Measurements from ENCODE around the gene KCTD13. TPM values are rescaled to one million over a fixed set of nuclear protein-coding genes. Genes with fewer than 3 reads are reported as not detected.

Gene KCTD13
- total RNA-seq, 1 donor: 21.5 TPM

- H3K4me3 ChIP-seq (ENCODE audit: low read length): no peak overlapping the region
Observed at GRCh38 chr16:29863669-29863984, 62.4 kb downstream of the KCTD13 start.

DNA sequence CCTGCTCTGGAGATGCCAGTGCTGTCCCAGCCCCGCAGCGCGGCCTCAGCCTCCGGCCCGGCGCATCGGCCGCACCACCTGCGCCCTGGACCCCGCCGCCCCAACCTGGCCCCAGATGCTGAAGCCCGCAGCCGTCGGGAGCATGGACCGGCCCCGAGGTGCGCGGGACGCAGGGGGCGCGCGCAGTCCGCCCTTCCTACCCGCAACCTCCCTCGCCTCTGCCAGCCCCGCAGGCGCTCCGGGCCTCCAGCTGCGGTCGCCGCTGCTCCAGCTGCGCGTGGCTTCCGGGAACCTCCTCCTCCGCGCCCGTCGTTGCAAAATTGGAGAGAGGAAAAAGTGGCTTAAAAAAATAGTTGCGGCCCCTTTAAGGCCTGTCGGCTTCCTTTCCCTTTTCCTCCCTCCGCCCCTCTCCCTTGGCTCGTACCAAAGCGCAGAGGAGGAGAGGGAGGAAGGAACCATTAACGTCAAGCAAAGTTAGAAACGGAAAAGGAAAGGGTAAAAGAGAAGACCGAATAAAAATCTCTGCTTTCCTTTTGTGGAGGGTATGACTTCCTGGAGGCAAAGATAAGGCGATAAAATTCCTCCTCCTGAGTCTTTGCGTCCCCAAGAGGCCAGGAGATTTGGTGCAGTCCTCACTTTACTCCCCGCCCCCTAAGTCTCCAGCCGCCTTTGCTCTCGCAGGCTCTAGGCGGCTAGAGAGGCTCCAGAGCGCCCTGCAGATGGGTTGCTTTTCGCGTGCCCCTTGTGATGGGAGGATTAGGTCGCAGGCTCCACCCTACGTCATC is 63.0 kb downstream of the KCTD13 start, which contains the start of gene CDIPT:
Gene CDIPT, minus strand, starts transcription at position 343 of the 785 bp plus-strand sequence. CDS start 369 bp downstream, outside the sequence.
- H3K4me1 ChIP-seq (ENCODE audit: insufficient read depth, low read length): peaks cover 29% of the 10 kb centered on the region

More at GRCh38 chr16:29863669-29863984, 62.4 kb downstream of the KCTD13 start:
- no peaks in the 10 kb centered on the region for H3K27me3 ChIP-seq (ENCODE audit: insufficient read depth, low read length)
- peaks cover 29% of the 10 kb centered on the region for H3K4me1 ChIP-seq (ENCODE audit: insufficient read depth, low read length)
- no peaks in the 10 kb centered on the region for H3K9me3 ChIP-seq (ENCODE audit: low read depth, low read length)

DNA sequence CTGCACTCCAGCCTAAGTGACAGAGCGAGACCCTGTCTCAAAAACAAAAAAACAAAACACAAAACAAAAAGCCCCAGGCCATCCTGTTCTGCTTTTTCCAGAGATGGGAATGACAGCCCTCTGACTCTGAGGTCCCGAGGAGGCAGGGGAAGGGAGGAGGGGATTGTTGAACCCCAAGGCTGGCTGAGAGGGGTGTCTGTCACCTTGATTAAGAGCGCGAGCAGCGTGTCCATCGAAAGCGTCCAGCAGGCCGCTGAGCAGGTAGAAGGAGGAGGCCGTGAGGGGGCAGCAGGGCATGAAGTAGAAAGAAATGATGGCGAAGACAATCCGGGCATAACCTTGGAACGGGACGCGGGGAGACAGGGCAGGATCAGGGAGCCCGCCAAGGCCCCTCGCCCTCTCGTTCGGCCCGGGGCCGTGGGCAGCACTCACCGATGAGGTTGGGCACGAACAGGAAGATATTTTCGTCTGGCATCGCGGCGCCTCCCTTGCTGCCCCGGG is 63.6 kb downstream of the KCTD13 start:
- H3K4me3 ChIP-seq (ENCODE audit: low read length): peak overlapping the region; percentile 90
- no peaks in the 10 kb centered on the region for H3K9me3 ChIP-seq (ENCODE audit: low read depth, low read length)
- peaks cover 29% of the 10 kb centered on the region for H3K4me1 ChIP-seq (ENCODE audit: insufficient read depth, low read length)
- H3K27me3 ChIP-seq (ENCODE audit: insufficient read depth, low read length): no peaks in the 10 kb centered on the region

More for the DNA sequence above, 63.0 kb downstream of the KCTD13 start, which contains the start of gene CDIPT:
- H3K9me3 ChIP-seq (ENCODE audit: low read depth, low read length): no peaks in the 10 kb centered on the region
- peak within 1 kb of the TSS; percentile 90 for H3K4me3 ChIP-seq (ENCODE audit: low read length)
- H3K27me3 ChIP-seq (ENCODE audit: insufficient read depth, low read length): no peaks in the 10 kb centered on the region

DNA sequence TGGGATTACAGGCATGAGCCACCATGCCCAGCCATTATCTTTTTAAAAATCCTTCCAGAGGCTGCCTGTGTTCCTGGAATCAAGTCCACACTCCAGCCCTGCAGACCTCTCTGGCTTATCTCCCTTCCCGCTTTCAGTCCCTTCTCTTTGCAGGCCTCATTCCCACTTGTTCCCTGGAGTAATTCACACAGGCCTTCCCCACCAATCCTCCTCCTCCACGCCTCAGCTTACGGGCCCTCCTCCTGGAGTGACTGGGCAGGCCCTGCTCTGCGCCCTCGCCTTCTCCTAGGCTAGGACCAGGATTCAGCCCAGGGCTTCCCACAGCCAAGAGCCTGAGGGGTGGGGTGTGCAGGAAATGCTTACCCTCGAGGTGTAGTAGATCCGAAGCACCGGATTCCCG is 65.8 kb downstream of the KCTD13 start:
- Histone ChIP-seq H3K9me3 (ENCODE audit: low read depth, low read length) (no peaks in the 10 kb centered on the region), H3K27me3 (ENCODE audit: insufficient read depth, low read length) (no peaks in the 10 kb centered on the region), H3K4me3 (ENCODE audit: low read length) (no peak overlapping the region), H3K4me1 (ENCODE audit: insufficient read depth, low read length) (peaks cover 29% of the 10 kb centered on the region)

- no peaks in the 10 kb centered on the region for H3K27me3 ChIP-seq (ENCODE audit: insufficient read depth, low read length)
- no peak overlapping the region for H3K4me3 ChIP-seq (ENCODE audit: low read length)
- no peaks in the 10 kb centered on the region for H3K9me3 ChIP-seq (ENCODE audit: low read depth, low read length)
- H3K4me1 ChIP-seq (ENCODE audit: insufficient read depth, low read length): peaks cover 29% of the 10 kb centered on the region
Observed at GRCh38 chr16:29858974-29859373, 67.1 kb downstream of the KCTD13 start.

- no peak overlapping the region for H3K4me3 ChIP-seq (ENCODE audit: low read length)
- H3K4me1 ChIP-seq (ENCODE audit: insufficient read depth, low read length): peaks cover 24% of the 10 kb centered on the region
- H3K9me3 ChIP-seq (ENCODE audit: low read depth, low read length): no peaks in the 10 kb centered on the region
- H3K27me3 ChIP-seq (ENCODE audit: insufficient read depth, low read length): no peaks in the 10 kb centered on the region
Observed at GRCh38 chr16:29858149-29858849, 67.7 kb downstream of the KCTD13 start.

GRCh38 chr16:29857133-29857760 is 68.8 kb downstream of the KCTD13 start:
- H3K4me1 ChIP-seq (ENCODE audit: insufficient read depth, low read length): peaks cover 20% of the 10 kb centered on the region
- no peaks in the 10 kb centered on the region for H3K9me3 ChIP-seq (ENCODE audit: low read depth, low read length)
- H3K27me3 ChIP-seq (ENCODE audit: insufficient read depth, low read length): no peaks in the 10 kb centered on the region
- no peak overlapping the region for H3K4me3 ChIP-seq (ENCODE audit: low read length)

Other genes starting within 250 kb of the KCTD13 start
- 0.21 TPM for gene QPRT, start 247.0 kb downstream of the KCTD13 start, total RNA-seq
- gene C16orf54, start 180.2 kb downstream of the KCTD13 start, total RNA-seq: 87.9 TPM
- gene ZG16, start 148.0 kb downstream of the KCTD13 start, total RNA-seq: not detected
- gene KIF22, start 135.5 kb downstream of the KCTD13 start, total RNA-seq: 78.5 TPM
- gene MAZ, start 119.7 kb downstream of the KCTD13 start, total RNA-seq: 132 TPM
- 0.52 TPM for gene PRRT2, start 114.0 kb downstream of the KCTD13 start, total RNA-seq
- gene PAGR1, start 110.1 kb downstream of the KCTD13 start, total RNA-seq: 14.4 TPM
- gene MVP, start 105.8 kb downstream of the KCTD13 start, total RNA-seq: 75.6 TPM
- gene CDIPT, start 63.0 kb downstream of the KCTD13 start, total RNA-seq: 22.1 TPM
- under 0.01 TPM for gene SEZ6L2, start 26.7 kb downstream of the KCTD13 start, total RNA-seq
- gene ASPHD1, start 25.7 kb downstream of the KCTD13 start, total RNA-seq: not detected
- gene TMEM219, start 35.9 kb upstream of the KCTD13 start, total RNA-seq: 61.1 TPM
- 10.5 TPM for gene TAOK2, start 47.6 kb upstream of the KCTD13 start, total RNA-seq
- 3.9 TPM for gene HIRIP3, start 69.4 kb upstream of the KCTD13 start, total RNA-seq
- gene INO80E, start 70.0 kb upstream of the KCTD13 start, total RNA-seq: 32.0 TPM
- not detected for gene DOC2A, start 84.8 kb upstream of the KCTD13 start, total RNA-seq
- not detected for gene C16orf92, start 97.0 kb upstream of the KCTD13 start, total RNA-seq
- gene TLCD3B, start 105.0 kb upstream of the KCTD13 start, total RNA-seq: not detected
- gene ALDOA, start 139.5 kb upstream of the KCTD13 start, total RNA-seq: 343 TPM
- 79.7 TPM for gene PPP4C, start 149.8 kb upstream of the KCTD13 start, total RNA-seq
- gene TBX6, start 165.7 kb upstream of the KCTD13 start, total RNA-seq: 0.10 TPM
- 66.0 TPM for gene YPEL3, start 170.0 kb upstream of the KCTD13 start, total RNA-seq
- gene GDPD3, start 187.3 kb upstream of the KCTD13 start, total RNA-seq: 0.31 TPM
- gene MAPK3, start 197.0 kb upstream of the KCTD13 start, total RNA-seq: 26.1 TPM

Data from mononuclear cell (primary cell).